ENCODE data around the gene PLA2G4C.

Gene PLA2G4C

DNA sequence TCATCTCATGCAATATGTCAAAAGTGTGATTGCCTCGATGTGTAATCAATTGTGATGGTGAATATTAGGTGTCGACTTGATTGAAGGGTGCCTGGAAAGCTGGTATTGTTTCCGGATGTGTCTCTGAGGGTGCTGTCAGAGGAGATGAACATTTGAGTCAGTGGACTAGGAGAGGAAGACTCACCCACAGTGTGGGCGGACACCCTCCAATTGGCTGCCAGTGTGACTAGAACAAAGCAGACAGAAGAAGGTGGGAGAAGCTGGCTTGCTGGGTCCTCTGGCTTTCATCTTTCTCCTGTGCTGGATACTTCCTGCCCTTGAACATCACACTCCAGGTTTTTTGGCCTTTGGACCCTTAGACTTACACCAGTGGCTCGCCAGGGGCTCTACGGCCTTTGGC is 51.3 kb downstream of the PLA2G4C start:
- in situ Hi-C loops (cut with HindIII; ENCODE audit: low sequenced_read_pairs) = no loop called here

DNA sequence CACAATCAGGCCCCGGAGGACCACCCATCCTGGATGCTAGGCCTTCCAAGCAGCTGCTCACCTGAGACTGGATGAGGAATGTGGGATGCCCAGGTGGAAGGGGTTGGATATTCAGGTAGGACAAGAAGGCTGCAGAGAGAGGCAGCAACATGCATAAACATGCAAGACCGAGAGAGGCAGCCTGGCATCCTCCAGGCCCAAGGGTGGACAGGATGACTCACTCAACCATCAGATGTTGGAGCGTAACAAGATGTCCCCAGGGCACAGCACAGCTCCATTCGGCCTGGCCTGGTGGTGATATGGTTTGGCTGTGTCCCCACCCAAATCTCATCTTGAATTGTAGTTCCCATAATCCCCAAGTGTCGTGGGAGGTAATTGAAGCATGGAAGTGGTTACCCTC is 56.8 kb downstream of the PLA2G4C start:
- in situ Hi-C loops (cut with HindIII; ENCODE audit: low sequenced_read_pairs) = loop anchor here (5.0 kb wide), 1 partner anchor 38 kb away; no protein-coding TSS in a partner anchor

DNA sequence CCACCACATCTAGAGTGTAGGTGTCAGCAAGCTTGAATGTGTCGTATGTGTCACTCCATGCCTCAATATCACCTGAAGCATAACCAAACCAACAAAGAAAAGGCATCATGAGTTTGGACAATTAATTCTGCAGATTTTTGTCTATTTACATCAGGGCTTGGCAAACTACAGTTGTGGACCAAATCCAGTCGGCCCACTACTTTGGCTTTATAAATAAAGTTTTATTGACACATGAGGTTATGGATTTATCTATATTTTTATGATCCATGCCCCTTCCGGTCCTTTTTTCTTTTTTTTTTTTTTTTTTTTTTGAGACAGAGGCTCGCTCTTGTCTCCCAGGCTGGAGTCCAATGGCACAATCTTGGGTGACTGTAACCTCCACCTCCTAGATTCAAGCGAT is 57.5 kb downstream of the PLA2G4C start:
- in situ Hi-C loops (cut with HindIII; ENCODE audit: low sequenced_read_pairs) = loop anchor here (5.0 kb wide), 1 partner anchor 39 kb away; no protein-coding TSS in a partner anchor

DNA sequence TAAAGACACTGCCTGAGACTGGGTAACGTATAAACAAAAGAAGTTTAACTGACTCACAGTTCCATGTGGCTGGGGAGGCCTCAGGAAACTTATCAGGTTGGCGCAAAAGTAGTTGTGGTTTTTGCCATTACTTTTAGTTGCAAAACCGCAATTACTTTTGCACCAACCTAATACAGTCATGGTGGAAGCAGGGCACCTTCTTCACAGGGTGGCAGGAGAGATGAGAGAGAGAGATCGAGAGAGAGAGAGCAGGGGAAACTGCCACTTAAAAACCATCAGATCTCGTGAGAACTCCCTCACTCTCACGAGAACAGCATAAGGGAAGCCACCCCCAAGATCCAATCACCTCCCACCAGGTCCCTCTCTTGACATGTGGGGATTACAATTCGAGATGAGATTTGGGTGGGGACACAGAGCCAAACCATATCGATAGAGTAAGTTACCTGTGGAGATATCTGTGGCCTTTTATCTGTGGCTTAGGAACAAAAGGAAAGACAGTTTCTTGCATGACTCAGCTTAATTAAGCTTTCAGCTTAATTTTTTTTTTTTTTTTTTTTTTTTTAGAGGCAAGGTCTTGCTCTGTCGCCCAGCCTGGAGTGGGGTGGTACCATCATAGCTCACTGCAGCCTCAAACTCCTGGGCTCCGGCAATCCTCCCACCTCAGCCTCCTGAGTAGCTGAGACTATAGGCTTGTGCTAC is 59.1 kb downstream of the PLA2G4C start:
- in situ Hi-C loops (cut with HindIII; ENCODE audit: low sequenced_read_pairs) = loop anchor here (5.0 kb wide), 1 partner anchor 41 kb away; no protein-coding TSS in a partner anchor

DNA sequence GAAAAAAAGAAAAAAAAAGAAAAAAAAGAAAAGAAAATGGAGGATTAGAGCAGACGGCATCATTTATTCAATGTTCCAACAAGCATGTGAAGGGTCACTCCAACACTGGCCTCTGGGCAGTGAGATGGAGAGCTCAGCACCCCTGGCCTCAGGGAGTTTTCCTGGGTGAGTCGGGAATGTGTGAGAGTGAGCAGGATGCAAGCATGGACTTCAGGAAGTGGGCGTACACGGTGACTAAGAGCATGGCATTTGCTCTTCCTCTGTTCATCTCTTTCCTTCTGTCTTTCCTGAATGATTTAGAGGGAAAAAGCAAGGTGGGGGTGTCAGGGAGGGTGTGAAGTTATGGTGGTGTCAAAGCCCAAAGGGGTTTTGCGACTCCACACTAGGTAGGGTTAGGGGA is 66.1 kb downstream of the PLA2G4C start:
- in situ Hi-C loops (cut with HindIII; ENCODE audit: low sequenced_read_pairs) = no loop called here

DNA sequence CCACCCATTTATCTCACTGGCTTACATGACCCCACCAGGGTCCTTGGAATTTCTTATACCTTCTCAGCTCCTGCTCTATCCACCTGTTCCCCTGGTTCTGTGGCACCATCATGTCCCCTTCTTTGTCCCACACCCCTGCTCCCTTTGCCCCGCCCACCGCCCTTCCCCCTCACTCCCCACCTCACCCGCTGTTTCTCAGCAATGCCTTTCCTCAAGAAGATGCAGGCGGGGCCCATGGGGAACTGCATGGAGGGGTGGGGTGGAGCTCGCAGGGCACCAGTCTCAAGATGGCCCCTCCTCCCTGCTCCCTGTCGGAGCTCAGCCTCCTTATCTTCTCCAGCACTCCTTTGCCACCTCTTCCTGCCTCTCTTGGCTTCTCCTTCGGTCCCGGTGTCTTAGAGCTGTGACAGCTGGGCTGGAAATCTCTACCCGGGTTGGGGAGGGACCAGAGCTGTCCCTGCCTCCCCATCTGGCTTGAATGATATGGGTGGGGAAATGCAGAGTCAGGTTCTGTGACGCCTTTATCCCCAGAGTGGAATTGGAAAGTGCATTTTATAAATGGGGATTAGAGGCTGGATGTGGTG is 66.8 kb downstream of the PLA2G4C start, which contains the start of gene CABP5:
CABP5 (minus strand) TSS at position 405 of the 584 bp plus-strand sequence; CDS start at position 248, 157 bp downstream.
- in situ Hi-C loops (cut with HindIII; ENCODE audit: low sequenced_read_pairs) = no loop called here

DNA sequence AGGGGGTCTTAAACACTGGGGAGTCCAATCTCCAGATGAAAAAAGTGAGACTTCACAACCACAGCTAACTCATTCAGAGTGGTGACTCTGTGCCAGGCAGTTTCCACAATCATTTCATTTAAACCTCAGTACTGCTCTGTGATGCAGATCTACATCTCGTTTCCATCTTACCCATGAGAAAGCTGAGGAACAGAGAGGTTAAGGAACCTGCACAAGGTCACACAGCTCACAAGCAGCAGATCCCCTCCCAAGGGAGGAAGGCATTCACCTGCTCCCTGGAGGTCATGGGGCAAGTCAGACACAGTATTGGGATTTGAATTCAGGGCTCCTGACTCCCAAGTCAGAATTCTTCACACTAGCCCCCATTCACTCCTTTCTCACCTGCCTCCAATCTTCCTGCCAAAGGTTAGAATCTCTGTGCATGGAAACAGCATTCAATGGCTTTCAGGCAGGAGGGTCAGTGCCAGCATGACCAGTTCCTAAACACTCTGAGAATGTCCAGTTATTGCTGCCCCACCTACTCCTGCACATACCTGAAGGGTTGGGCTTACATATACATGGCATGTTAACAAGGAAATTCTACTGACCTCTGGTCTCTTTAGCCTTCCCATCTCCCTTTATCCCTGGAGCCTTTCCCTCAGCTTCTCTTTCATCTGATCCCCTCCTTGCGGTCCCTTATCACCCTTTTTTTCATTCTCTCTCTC is 68.6 kb downstream of the PLA2G4C start:
- in situ Hi-C loops (cut with HindIII; ENCODE audit: low sequenced_read_pairs) = no loop called here

DNA sequence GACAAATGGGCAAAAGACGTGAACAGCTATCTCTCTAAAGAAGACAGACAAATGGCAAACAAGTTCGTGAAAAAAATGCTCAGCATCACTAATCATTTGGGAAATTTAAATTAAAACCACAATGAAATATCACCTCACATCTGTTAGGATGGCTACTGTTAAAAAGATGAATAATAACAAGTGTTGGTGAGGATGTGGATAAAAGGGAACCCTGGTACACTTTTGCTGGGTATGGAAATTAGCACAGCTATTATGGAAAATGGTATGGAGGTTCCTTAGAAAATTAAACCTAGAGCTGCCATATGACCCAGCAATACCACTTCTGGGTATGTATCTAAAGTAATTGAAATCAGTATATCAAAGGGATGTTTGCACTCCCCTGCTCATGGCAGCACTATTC is 73.9 kb downstream of the PLA2G4C start:
- in situ Hi-C loops (cut with HindIII; ENCODE audit: low sequenced_read_pairs) = no loop called here

DNA sequence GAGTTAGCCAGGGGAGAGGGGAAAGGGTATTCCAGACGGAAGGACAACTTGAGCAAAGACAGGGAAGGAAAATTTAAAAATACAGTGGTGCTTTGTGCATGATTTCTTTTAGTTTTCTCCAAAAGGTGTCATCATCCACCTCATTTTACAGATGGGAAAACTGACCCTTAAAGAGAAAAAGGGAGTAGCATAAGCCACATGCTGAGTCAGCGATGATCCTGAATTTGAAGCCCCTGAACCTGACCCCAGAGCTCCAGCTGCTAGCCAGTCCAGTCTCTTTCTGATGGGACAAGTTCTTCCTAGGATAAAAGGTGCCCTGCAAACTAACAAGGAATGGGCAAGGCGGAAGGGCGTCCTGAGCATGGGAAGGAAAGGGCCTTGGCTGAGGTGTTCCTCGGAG is 77.0 kb downstream of the PLA2G4C start:
- in situ Hi-C loops (cut with HindIII; ENCODE audit: low sequenced_read_pairs) = no loop called here

DNA sequence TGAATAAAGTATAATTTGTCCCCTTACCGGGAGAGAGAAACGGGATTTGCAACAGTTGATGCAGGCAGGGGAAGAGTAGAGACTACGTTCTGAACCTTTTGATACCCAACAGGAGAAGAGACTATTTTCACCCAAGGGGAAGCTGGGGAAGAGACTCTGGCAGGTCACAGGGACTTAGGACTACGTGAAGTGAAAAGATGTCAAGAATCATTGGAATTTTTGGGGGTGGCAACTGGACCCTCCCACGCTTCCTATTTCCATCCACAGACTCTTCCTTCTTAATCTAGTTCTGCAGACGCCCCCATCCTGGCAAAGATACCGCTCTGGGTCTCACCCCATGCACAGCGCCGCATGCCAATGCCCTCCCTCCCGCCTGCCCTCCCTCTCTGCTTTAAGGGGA is 80.5 kb downstream of the PLA2G4C start:
- in situ Hi-C loops (cut with HindIII; ENCODE audit: low sequenced_read_pairs) = no loop called here

DNA sequence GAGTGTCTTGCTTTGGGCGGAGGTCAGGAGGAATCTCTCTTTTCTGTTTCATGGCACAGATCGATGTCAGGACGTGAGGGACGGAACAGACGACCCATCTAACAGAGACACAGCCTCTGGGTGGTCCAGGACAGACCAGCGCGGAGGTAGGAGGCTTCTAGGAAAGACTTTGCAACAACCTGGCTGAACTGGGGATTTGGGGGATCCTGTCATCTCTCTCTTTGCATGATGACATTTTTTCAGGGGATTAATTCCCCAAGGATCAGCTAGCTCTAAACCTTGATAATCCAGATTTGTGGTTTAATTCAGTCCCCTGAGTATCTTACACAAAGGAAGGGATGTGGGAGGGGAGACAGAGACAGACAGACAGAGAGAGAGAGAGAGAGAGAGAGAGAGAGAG is 81.2 kb downstream of the PLA2G4C start:
- in situ Hi-C loops (cut with HindIII; ENCODE audit: low sequenced_read_pairs) = no loop called here

DNA sequence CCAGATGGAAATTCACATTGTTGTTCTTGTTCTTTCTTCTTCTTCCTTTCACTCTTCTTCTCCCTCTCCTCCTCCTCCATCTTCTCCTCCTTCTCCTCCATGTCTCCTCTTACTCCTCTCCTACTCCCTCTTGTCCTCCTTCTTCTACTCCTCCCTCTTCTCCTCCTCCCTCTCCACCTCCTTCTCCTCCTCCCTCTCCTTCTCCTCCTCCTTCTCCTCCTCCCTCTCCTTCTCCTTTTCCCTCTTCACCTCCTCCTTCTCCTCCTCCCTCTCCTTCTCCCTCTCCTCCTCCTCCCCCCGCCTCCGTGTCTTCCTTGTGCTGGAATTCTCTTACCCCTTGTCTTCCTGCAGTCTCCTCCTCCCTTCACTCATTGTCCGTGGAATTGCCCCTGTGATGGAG is 85.1 kb downstream of the PLA2G4C start:
- in situ Hi-C loops (cut with HindIII; ENCODE audit: low sequenced_read_pairs) = no loop called here

DNA sequence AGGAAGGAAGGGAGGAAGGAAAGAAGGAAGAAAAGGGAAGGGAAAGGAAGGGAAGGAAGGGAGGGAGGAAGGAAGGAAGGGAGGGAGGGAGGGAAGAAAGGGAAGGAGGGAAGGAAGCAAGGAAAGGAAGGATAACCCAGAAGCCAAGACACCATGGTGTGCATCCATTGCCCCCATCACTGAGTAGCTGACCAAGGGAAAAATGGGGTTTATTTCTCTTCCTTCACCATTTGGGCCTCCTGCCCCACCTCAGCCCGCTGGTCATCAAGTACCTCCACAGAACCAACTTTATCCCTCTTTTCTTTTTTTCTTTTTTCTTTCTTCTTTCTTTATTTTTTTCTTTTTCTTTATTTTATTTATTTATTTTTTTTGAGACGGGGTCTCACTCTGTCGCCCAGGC is 87.1 kb downstream of the PLA2G4C start:
- in situ Hi-C loops (cut with HindIII; ENCODE audit: low sequenced_read_pairs) = no loop called here

DNA sequence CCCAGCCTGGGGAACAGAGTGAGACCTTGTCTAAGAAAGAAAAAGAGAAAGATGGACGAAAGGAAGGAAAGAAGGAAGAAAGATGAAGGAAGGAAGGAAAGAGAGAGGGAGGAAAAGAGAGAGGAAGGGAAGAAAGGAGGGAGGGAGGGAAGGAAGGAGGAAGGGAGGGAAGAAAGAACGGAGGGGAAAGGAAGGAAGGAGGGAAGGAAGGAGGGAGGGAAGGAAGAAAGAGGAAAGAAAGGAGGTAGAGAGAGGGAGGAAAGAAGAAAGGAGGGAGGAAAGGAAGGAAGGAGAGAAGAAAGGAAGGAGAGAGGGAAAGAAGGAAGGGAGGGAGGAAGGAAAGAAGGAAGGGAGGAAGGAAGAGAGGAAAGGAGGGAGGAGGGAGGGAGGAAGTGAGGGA is 87.6 kb downstream of the PLA2G4C start:
- in situ Hi-C loops (cut with HindIII; ENCODE audit: low sequenced_read_pairs) = no loop called here

DNA sequence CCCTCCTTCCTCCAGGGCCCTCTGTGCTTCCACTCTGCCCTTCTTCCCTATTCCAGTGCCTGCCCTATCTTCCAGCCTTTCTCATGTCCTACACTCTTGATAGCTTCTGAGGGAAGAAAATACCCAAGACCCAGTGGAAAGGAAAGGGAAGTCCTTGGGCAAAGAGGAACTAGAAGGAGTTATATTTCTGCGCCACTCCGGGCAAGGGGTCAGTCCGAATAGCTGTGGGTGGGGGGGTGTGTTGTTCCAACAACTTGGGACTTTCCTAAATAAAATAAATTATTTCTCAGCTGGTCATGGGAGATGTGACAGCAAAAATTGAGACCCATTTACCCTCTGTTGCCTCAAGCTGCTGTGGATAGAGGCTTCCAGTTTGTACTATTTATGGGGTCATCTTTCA is 89.9 kb downstream of the PLA2G4C start:
- in situ Hi-C loops (cut with HindIII; ENCODE audit: low sequenced_read_pairs) = no loop called here

DNA sequence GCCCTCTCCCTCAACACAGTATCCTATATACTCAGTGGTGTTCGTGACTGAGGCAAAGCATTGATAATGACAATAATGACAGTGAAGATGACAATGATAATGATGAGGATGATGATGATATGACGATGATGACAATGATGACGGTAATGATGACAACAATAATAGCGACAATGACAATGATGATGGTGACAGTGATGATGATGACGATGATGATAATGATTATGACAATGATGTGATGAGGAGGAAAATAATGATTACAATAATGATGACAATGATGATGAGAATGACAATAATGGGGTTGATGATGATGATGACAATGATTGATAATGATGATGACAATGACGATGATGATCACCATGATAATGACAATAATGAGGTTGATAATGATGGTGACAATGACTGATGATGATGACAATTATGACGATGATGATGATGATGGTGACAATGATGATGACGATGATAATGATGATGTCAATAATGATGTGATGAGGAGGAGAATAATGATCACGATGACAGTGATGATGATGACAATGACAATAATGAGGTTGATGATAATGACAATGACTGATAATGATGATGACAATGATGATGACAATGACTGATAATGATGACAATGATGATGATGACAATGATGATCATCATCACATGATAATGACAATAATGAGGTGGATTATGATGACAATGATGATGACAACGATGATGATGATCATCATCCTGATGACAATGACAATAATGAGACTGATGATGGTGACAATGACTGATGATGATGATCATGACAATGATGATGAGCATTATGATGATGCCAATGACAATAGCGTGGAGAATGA is 99.5 kb downstream of the PLA2G4C start:
- in situ Hi-C loops (cut with HindIII; ENCODE audit: low sequenced_read_pairs) = no loop called here

DNA sequence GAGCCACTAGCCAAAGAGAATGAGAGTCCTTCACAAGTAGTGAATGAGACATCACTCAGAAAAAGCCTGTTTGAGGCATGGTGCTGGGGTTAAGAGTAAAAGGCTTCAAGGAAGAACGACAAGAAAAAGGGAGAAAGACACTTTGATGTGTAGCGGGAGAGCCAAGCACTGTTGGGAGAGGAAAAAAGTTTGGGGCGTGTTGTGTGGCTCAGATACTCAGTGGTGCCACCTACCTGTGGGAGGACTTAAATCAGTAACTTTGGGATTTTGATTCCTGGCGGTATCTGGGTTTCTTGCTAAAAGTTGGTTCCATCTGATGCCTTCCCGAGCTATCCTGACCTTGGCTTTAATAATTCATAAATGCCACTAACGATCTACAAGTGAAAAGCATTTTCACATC is 103.9 kb downstream of the PLA2G4C start:
- in situ Hi-C loops (cut with HindIII; ENCODE audit: low sequenced_read_pairs) = no loop called here

DNA sequence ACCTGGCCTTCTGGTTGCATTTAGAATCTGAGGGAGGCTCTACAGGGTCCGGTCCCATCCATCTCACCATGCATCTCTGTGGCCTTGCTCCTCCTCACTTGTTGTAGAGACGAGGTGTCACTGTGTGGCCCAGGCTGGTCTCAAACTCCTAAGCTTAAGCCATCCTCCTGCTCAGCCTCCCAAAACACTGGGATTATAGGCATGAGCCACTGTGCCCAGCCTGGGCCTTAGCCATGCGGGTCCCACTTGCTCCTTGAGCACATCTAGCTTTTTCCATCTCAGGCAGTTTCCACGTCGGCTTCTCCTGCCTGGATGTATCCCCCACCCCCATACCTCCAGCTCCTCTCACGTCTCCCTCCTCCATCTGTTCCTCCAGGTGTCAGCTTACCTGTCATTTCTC is 106.4 kb downstream of the PLA2G4C start:
- in situ Hi-C loops (cut with HindIII; ENCODE audit: low sequenced_read_pairs) = no loop called here

DNA sequence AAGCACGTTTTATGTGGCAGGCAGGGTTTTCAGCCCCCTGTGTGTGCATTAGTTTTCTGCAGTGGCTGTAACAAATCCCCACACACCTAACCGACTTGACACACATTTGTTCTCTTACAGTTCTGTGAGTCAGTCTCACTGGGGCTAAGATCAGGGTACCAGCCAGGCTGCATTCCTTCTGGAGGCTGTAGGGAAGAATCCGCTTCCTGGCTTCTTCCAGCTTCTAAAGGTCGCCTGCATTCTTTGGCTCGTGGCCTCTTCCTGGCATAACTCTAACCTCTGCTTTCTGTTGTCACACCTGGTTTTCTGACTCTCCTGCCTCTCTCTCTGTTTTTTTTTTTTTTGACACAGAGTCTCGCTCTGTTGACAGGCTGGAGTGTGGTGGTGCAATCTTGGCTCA is 109.8 kb downstream of the PLA2G4C start:
- in situ Hi-C loops (cut with HindIII; ENCODE audit: low sequenced_read_pairs) = no loop called here

DNA sequence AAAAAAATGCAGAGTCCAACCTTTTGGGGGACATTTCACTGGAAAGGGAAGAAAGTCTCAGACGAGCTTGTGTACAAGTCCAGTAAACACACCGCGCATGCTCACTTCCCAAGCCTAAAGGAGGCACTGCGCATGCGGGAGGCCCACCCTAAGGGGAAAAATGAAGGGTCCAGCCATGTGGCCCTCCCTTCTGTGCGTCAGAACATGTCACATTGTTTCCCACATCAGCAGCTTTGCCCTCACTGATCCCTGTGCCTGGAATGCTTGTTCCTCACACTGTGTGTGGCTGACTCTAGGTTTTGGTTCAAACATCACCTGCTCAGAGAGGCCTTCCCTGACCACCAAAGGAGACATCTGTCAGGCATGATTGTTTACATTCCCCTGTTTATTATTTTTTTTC is 111.8 kb downstream of the PLA2G4C start:
- in situ Hi-C loops (cut with HindIII; ENCODE audit: low sequenced_read_pairs) = no loop called here

All from endothelial cell of hepatic sinusoid (primary cell).